Measurements from ENCODE around the gene HCN3.

The HCN3 gene

DNA sequence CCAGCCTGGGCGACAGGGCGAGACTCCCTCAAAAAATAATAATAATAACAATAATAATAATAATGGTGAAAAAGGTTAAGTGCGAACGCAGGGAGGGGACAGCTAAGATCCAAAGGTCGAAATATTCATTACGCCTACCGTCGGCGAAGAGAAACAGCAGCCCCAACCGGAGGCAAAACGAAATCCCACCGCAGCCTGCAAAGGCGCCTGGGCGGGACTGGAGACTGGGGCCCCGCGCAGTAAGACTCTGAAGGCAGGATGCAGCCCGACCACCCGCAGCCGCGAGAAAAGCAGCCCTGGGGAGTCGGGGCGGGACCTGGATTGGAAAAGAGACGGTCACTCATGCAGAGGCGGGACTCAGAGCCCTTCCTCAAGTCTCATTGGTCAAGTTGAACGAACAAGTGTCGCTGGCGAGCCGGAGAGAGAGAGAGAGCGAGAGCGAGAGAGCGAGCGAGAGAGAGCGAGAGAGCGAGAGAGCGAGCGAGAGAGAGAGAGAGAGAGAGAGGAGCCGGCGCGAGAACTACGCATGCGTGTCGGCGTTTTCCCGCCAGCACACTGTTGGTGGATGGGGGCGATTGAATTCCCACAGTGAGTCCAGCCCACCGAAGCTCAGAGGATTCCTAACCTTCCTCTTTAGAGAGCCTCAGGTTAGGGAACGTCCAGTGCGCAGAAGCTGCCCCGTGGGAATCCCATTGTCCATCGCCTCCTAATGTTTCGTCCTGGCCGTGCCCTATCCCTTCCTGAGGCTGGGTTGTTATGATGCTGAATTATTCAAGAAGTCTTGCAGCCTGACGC is 32.7 kb upstream of the HCN3 start (continued):
- TF ChIP-seq, protein P1, sequence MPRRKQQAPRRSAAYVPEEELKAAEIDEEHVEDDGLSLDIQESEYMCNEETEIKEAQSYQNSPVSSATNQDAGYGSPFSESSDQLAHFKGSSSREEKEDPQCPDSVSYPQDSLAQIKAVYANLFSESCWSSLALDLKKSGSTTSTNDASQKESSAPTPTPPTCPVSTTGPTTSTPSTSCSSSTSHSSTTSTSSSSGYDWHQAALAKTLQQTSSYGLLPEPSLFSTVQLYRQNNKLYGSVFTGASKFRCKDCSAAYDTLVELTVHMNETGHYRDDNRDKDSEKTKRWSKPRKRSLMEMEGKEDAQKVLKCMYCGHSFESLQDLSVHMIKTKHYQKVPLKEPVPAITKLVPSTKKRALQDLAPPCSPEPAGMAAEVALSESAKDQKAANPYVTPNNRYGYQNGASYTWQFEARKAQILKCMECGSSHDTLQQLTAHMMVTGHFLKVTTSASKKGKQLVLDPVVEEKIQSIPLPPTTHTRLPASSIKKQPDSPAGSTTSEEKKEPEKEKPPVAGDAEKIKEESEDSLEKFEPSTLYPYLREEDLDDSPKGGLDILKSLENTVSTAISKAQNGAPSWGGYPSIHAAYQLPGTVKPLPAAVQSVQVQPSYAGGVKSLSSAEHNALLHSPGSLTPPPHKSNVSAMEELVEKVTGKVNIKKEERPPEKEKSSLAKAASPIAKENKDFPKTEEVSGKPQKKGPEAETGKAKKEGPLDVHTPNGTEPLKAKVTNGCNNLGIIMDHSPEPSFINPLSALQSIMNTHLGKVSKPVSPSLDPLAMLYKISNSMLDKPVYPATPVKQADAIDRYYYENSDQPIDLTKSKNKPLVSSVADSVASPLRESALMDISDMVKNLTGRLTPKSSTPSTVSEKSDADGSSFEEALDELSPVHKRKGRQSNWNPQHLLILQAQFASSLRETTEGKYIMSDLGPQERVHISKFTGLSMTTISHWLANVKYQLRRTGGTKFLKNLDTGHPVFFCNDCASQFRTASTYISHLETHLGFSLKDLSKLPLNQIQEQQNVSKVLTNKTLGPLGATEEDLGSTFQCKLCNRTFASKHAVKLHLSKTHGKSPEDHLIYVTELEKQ (tag by site-specific recombination; IDR thresholded peaks at IDR 0.05; ENCODE audit: borderline replicate concordance): peak; percentile 100
- TF ChIP-seq KLF1 (tag by site-specific recombination; IDR thresholded peaks at IDR 0.05) (peak; percentile 95), ZNF239 (tag by site-specific recombination; IDR thresholded peaks at IDR 0.05) (peak; percentile 96), ZNF664 (tag by site-specific recombination; IDR thresholded peaks at IDR 0.05) (peak; percentile 97), ZNF747 (tag by site-specific recombination; IDR thresholded peaks at IDR 0.05) (no peak; the same call in 1 of the 2 replicates), ZNF76 (tag by site-specific recombination; IDR thresholded peaks at IDR 0.05; ENCODE audit: borderline replicate concordance, low read depth) (peak; percentile 95), TRIM28 (IDR thresholded peaks at IDR 0.05; ENCODE audit: borderline replicate concordance, low read length) (peak; percentile 99), MZF1 (tag by site-specific recombination; IDR thresholded peaks at IDR 0.05; ENCODE audit: borderline replicate concordance) (peak; percentile 79; the same call in 1 of the 2 replicates), SALL2 (tag by site-specific recombination; IDR thresholded peaks at IDR 0.05; ENCODE audit: borderline replicate concordance) (peak; percentile 98), ZNF660 (tag by site-specific recombination; IDR thresholded peaks at IDR 0.05) (peak; percentile 97), ZNF600 (tag by site-specific recombination; IDR thresholded peaks at IDR 0.05) (peak; percentile 90), ZNF585B (tag by site-specific recombination; IDR thresholded peaks at IDR 0.05) (peak; percentile 22; the same call in 1 of the 2 replicates), ZBTB21 (tag by site-specific recombination; IDR thresholded peaks at IDR 0.05) (peak; percentile 98), ZNF830 (tag by site-specific recombination; IDR thresholded peaks at IDR 0.05; ENCODE audit: low read depth) (no peak), SETDB1 (IDR thresholded peaks at IDR 0.05; ENCODE audit: insufficient read length, low read length) (no peak), ZNF792 (tag by site-specific recombination; IDR thresholded peaks at IDR 0.05) (peak; percentile 94), ZNF707 (tag by site-specific recombination; IDR thresholded peaks at IDR 0.05) (peak; percentile 83), ZNF202 (tag by site-specific recombination; IDR thresholded peaks at IDR 0.05; ENCODE audit: borderline replicate concordance) (no peak), HOXD13 (CRISPR knock-in tag; IDR thresholded peaks at IDR 0.05; ENCODE audit: borderline replicate concordance) (no peak)
- TF ChIP-seq, protein P2, sequence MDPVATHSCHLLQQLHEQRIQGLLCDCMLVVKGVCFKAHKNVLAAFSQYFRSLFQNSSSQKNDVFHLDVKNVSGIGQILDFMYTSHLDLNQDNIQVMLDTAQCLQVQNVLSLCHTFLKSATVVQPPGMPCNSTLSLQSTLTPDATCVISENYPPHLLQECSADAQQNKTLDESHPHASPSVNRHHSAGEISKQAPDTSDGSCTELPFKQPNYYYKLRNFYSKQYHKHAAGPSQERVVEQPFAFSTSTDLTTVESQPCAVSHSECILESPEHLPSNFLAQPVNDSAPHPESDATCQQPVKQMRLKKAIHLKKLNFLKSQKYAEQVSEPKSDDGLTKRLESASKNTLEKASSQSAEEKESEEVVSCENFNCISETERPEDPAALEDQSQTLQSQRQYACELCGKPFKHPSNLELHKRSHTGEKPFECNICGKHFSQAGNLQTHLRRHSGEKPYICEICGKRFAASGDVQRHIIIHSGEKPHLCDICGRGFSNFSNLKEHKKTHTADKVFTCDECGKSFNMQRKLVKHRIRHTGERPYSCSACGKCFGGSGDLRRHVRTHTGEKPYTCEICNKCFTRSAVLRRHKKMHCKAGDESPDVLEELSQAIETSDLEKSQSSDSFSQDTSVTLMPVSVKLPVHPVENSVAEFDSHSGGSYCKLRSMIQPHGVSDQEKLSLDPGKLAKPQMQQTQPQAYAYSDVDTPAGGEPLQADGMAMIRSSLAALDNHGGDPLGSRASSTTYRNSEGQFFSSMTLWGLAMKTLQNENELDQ (tag by site-specific recombination; IDR thresholded peaks at IDR 0.05; ENCODE audit: low read depth): peak; percentile 96
- TF ChIP-seq, protein P3, sequence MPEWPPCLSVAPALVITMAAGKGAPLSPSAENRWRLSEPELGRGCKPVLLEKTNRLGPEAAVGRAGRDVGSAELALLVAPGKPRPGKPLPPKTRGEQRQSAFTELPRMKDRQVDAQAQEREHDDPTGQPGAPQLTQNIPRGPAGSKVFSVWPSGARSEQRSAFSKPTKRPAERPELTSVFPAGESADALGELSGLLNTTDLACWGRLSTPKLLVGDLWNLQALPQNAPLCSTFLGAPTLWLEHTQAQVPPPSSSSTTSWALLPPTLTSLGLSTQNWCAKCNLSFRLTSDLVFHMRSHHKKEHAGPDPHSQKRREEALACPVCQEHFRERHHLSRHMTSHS (tag by site-specific recombination; IDR thresholded peaks at IDR 0.05): peak; percentile 96
- TF ChIP-seq, protein P4, sequence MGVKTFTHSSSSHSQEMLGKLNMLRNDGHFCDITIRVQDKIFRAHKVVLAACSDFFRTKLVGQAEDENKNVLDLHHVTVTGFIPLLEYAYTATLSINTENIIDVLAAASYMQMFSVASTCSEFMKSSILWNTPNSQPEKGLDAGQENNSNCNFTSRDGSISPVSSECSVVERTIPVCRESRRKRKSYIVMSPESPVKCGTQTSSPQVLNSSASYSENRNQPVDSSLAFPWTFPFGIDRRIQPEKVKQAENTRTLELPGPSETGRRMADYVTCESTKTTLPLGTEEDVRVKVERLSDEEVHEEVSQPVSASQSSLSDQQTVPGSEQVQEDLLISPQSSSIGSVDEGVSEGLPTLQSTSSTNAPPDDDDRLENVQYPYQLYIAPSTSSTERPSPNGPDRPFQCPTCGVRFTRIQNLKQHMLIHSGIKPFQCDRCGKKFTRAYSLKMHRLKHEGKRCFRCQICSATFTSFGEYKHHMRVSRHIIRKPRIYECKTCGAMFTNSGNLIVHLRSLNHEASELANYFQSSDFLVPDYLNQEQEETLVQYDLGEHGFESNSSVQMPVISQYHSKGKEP (tag by site-specific recombination; IDR thresholded peaks at IDR 0.05): peak; percentile 93; the same call in 1 of the 2 replicates
- TF ChIP-seq, protein P5, sequence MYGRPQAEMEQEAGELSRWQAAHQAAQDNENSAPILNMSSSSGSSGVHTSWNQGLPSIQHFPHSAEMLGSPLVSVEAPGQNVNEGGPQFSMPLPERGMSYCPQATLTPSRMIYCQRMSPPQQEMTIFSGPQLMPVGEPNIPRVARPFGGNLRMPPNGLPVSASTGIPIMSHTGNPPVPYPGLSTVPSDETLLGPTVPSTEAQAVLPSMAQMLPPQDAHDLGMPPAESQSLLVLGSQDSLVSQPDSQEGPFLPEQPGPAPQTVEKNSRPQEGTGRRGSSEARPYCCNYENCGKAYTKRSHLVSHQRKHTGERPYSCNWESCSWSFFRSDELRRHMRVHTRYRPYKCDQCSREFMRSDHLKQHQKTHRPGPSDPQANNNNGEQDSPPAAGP (tag by site-specific recombination; IDR thresholded peaks at IDR 0.05): peak; percentile 100
- TF ChIP-seq, protein P6, sequence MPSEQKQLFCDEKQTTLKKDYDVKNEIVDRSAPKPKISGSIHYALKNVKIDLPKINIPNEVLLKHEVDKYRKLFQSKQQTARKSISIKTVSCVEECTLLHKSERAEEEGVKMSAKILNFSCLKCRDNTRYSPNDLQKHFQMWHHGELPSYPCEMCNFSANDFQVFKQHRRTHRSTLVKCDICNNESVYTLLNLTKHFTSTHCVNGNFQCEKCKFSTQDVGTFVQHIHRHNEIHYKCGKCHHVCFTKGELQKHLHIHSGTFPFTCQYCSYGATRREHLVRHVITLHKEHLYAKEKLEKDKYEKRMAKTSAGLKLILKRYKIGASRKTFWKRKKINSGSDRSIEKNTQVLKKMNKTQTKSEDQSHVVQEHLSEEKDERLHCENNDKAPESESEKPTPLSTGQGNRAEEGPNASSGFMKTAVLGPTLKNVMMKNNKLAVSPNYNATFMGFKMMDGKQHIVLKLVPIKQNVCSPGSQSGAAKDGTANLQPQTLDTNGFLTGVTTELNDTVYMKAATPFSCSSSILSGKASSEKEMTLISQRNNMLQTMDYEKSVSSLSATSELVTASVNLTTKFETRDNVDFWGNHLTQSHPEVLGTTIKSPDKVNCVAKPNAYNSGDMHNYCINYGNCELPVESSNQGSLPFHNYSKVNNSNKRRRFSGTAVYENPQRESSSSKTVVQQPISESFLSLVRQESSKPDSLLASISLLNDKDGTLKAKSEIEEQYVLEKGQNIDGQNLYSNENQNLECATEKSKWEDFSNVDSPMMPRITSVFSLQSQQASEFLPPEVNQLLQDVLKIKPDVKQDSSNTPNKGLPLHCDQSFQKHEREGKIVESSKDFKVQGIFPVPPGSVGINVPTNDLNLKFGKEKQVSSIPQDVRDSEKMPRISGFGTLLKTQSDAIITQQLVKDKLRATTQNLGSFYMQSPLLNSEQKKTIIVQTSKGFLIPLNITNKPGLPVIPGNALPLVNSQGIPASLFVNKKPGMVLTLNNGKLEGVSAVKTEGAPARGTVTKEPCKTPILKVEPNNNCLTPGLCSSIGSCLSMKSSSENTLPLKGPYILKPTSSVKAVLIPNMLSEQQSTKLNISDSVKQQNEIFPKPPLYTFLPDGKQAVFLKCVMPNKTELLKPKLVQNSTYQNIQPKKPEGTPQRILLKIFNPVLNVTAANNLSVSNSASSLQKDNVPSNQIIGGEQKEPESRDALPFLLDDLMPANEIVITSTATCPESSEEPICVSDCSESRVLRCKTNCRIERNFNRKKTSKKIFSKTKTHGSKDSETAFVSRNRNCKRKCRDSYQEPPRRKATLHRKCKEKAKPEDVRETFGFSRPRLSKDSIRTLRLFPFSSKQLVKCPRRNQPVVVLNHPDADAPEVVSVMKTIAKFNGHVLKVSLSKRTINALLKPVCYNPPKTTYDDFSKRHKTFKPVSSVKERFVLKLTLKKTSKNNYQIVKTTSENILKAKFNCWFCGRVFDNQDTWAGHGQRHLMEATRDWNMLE (tag by site-specific recombination; conservative IDR thresholded peaks at IDR 0.05; ENCODE audit: low read depth): peak; percentile 81

Data from HEK293 (cell line).